ENCODE data around the gene DLG2.

- TF ChIP-seq CTCF (IDR thresholded peaks at IDR 0.05) (no peak), POLR2AphosphoS5 (IDR thresholded peaks at IDR 0.05) (no peak), POLR2A (IDR thresholded peaks at IDR 0.05) (no peak), EP300 (IDR thresholded peaks at IDR 0.05) (no peak)
Observed at GRCh38 chr11:83454674-83455073, 2172.5 kb downstream of the DLG2 start.
